HepG2 (cell line): Measurements from ENCODE around the gene ZDBF2. TPM values are rescaled to one million over a fixed set of nuclear protein-coding genes. Genes with fewer than 3 reads are reported as not detected.

Experiments
- NFAT5 ChIP-seq: sonication (generic); formaldehyde crosslinking; IDR thresholded peaks from 2 replicates; pipeline ENCODE4 v1.4.0; 2020; ENCODE audit warnings: missing genetic modification reagents
- POGZ ChIP-seq: sonication (generic); formaldehyde crosslinking; IDR thresholded peaks from 2 replicates; pipeline ENCODE4 v1.4.0; 2020; ENCODE audit warnings: mild to moderate bottlenecking, missing genetic modification reagents
- RBAK ChIP-seq: sonication (generic); formaldehyde crosslinking; IDR thresholded peaks from 2 replicates; pipeline ENCODE4 v1.5.1; 2020; ENCODE audit warnings: mild to moderate bottlenecking, missing genetic modification reagents
- RFXANK ChIP-seq: IDR thresholded peaks from 2 replicates; pipeline ENCODE4 v1.6.1; 2016
- SIN3A ChIP-seq: IDR thresholded peaks from 2 replicates; pipeline ENCODE4 v1.6.1; 2011; ENCODE audit warnings: low read depth, mild to moderate bottlenecking, control low read depth, low read length, borderline replicate concordance
- ZBTB40 ChIP-seq, 2 experiments: fragments of 450-650 bp in 1 of 2; sonication (generic) in 1 of 2; formaldehyde crosslinking in 1 of 2; IDR thresholded peaks; 2 replicates each; pipeline versions ENCODE4 v1.6.1 to v1.8.0; 2016 to 2022; ENCODE audit warnings: antibody characterized with exemption in 1 of 2, mild to moderate bottlenecking in 1 of 2, missing genetic modification reagents in 1 of 2
- ZNF75D ChIP-seq: sonication (generic); formaldehyde crosslinking; IDR thresholded peaks from 2 replicates; pipeline ENCODE4 v1.8.1; 2023; ENCODE audit warnings: missing genetic modification reagents, mild to moderate bottlenecking, borderline replicate concordance
- polyA plus RNA-seq, 8 experiments: library from polyadenylated mRNA; depleted of rRNA in 3 of 8; stranded (reverse) in 7 of 8; unstranded in 1 of 8; fragments of >200 nt; fragmentation: Illumina TruSeq in 4 of 8; extraction: Trizol in 4 of 8; gene quantifications; 2 replicates each; pipeline versions ENCODE4 v1.2.1 to v1.2.3, GENCODE V29; 2011 to 2016; ENCODE audit warnings: low read depth in 4 of 8, missing spikeins in 1 of 8, mixed read lengths in 1 of 8; ENCODE audit not compliant: insufficient read depth in 1 of 8
- total RNA-seq, 5 experiments: library from RNA; depleted of rRNA; stranded (reverse); fragments of >200 nt; fragmentation: Illumina TruSeq; extraction: Trizol; gene quantifications; 2 replicates each; pipeline ENCODE4 v1.2.3, GENCODE V29; 2016; ENCODE audit warnings: low read depth in 1 of 5
- TF ChIP-seq, protein P1 (sequence below): sonication (generic); formaldehyde crosslinking; IDR thresholded peaks from 2 replicates; pipeline ENCODE4 v1.4.0; 2020; ENCODE audit warnings: low read depth, missing genetic modification reagents

Gene ZDBF2
- total and polyA plus RNA-seq, 2 of the 13 experiments (the other 11 are each of a cell fraction or from before 2014, with no cell fraction given) = 1.5 to 2.0 TPM

- TF ChIP-seq NFAT5 (CRISPR knock-in tag) = no peak
- TF ChIP-seq SIN3A = no peak
- TF ChIP-seq ZBTB40 (IDR thresholded peaks at IDR 0.05) = no peak
- TF ChIP-seq ZBTB40 (CRISPR knock-in tag; IDR thresholded peaks at IDR 0.05) = no peak
- no peak for TF ChIP-seq POGZ (CRISPR knock-in tag)
- no peak for TF ChIP-seq RFXANK (CRISPR knock-in tag)
- no peak for TF ChIP-seq ZNF75D (CRISPR knock-in tag)
- TF ChIP-seq RBAK (CRISPR knock-in tag) = no peak
- TF ChIP-seq, protein P1, sequence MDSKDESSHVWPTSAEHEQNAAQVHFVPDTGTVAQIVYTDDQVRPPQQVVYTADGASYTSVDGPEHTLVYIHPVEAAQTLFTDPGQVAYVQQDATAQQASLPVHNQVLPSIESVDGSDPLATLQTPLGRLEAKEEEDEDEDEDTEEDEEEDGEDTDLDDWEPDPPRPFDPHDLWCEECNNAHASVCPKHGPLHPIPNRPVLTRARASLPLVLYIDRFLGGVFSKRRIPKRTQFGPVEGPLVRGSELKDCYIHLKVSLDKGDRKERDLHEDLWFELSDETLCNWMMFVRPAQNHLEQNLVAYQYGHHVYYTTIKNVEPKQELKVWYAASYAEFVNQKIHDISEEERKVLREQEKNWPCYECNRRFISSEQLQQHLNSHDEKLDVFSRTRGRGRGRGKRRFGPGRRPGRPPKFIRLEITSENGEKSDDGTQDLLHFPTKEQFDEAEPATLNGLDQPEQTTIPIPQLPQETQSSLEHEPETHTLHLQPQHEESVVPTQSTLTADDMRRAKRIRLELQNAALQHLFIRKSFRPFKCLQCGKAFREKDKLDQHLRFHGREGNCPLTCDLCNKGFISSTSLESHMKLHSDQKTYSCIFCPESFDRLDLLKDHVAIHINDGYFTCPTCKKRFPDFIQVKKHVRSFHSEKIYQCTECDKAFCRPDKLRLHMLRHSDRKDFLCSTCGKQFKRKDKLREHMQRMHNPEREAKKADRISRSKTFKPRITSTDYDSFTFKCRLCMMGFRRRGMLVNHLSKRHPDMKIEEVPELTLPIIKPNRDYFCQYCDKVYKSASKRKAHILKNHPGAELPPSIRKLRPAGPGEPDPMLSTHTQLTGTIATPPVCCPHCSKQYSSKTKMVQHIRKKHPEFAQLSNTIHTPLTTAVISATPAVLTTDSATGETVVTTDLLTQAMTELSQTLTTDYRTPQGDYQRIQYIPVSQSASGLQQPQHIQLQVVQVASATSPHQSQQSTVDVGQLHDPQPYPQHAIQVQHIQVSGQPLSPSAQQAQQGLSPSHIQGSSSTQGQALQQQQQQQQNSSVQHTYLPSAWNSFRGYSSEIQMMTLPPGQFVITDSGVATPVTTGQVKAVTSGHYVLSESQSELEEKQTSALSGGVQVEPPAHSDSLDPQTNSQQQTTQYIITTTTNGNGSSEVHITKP (CRISPR knock-in tag) = no peak
- TF ChIP-seq, all 625 proteins: peak for 0
These were observed 17.7 kb upstream of the ZDBF2 start (continued) for GRCh38 chr2:206256706-206257205.
